ENCODE measurements around the gene GIPC3.

GRCh38 chr19:3605770-3606169 is 20.5 kb downstream of the GIPC3 start:
- TF ChIP-seq POLR2A (IDR thresholded peaks at IDR 0.05) (no peak), CTCF (IDR thresholded peaks at IDR 0.05) (no peak), EP300 (IDR thresholded peaks at IDR 0.05) (no peak)

All from ovary (tissue), 3 donors.